WTC11 (cell line): Measurements from ENCODE around the gene RETREG2. TPM values are rescaled to one million over a fixed set of nuclear protein-coding genes. Genes with fewer than 3 reads are reported as not detected.

Experiments
- ATAC-seq: fragments of 200-7000 bp; cut with Tn5 transposase; 2 replicates; pipeline ENCODE4 v1.10.0; 2021; ENCODE audit warnings: mild to moderate bottlenecking, moderate library complexity
- CTCF ChIA-PET: fragments of 300-600 bp; sonication (Branson Sonifier 250); formaldehyde crosslinking; loops from one replicate; lab custom pipeline; 2021; ENCODE audit warnings: antibody characterized with exemption; lab: Charles Lee
- POLR2A ChIA-PET: fragments of 350-600 bp; sonication (Branson Sonifier 250); formaldehyde crosslinking; loops from one replicate; lab custom pipeline; 2021; ENCODE audit warnings: antibody characterized with exemption; lab: Charles Lee
- DNase-seq: peaks from one replicate; pipeline ENCODE4 v3.0.0; 2021; ENCODE audit warnings: low spot score
- H3K27ac Mint-ChIP-seq: 2 replicates; pipeline ENCODE4 v1.8.0; 2021; ENCODE audit warnings: mixed read lengths
- H3K27me3 Mint-ChIP-seq: 2 replicates; pipeline ENCODE4 v1.8.0; 2021; ENCODE audit warnings: low read depth, mild to moderate bottlenecking, moderate library complexity, mixed read lengths
- H3K36me3 Mint-ChIP-seq: 2 replicates; pipeline ENCODE4 v1.8.0; 2021; ENCODE audit warnings: mixed read lengths
- H3K4me1 Mint-ChIP-seq: 2 replicates; pipeline ENCODE4 v1.8.0; 2022; ENCODE audit warnings: mixed read lengths
- H3K4me3 Mint-ChIP-seq: 2 replicates; pipeline ENCODE4 v1.8.0; 2021; ENCODE audit warnings: mild to moderate bottlenecking, moderate library complexity, mixed read lengths
- H3K9me3 Mint-ChIP-seq: 2 replicates; pipeline ENCODE4 v1.8.0; 2021; ENCODE audit warnings: mixed read lengths
- ATF1 ChIP-seq: sonication (generic); formaldehyde crosslinking; IDR thresholded peaks from 2 replicates; pipeline ENCODE4 v1.8.1; 2023; ENCODE audit warnings: mild to moderate bottlenecking, moderate library complexity, missing genetic modification reagents
- CBFB ChIP-seq: sonication (generic); formaldehyde crosslinking; IDR thresholded peaks from 2 replicates; pipeline ENCODE4 v1.8.1; 2022; ENCODE audit warnings: mild to moderate bottlenecking, low read depth, missing genetic modification reagents
- CREB1 ChIP-seq: sonication (generic); formaldehyde crosslinking; IDR thresholded peaks from 2 replicates; pipeline ENCODE4 v1.8.0; 2023; ENCODE audit warnings: mild to moderate bottlenecking, missing genetic modification reagents
- E2F1 ChIP-seq: sonication (generic); formaldehyde crosslinking; IDR thresholded peaks from 2 replicates; pipeline ENCODE4 v1.8.0; 2022; ENCODE audit warnings: mild to moderate bottlenecking, missing genetic modification reagents
- EMX1 ChIP-seq: fragments of 250-450 bp; sonication (Bioruptor Pico); IDR thresholded peaks from 2 replicates; pipeline ENCODE4 v1.8.0; 2021; ENCODE audit warnings: mild to moderate bottlenecking
- ERG ChIP-seq: fragments of 250-450 bp; sonication (Bioruptor Pico); IDR thresholded peaks from 2 replicates; pipeline ENCODE4 v1.8.0; 2021; ENCODE audit warnings: mild to moderate bottlenecking
- FOXP4 ChIP-seq: sonication (generic); formaldehyde crosslinking; IDR thresholded peaks from 2 replicates; pipeline ENCODE4 v1.8.0; 2022; ENCODE audit warnings: mild to moderate bottlenecking, missing genetic modification reagents
- GABPB1 ChIP-seq: sonication (generic); formaldehyde crosslinking; IDR thresholded peaks from 2 replicates; pipeline ENCODE4 v1.8.1; 2023; ENCODE audit warnings: mild to moderate bottlenecking, missing genetic modification reagents
- NFE2L1 ChIP-seq: sonication (generic); formaldehyde crosslinking; IDR thresholded peaks from 2 replicates; pipeline ENCODE4 v1.8.1; 2023; ENCODE audit warnings: missing genetic modification reagents
- NFYB ChIP-seq: sonication (generic); formaldehyde crosslinking; conservative IDR thresholded peaks from 2 replicates; pipeline ENCODE4 v1.8.0; 2022; ENCODE audit warnings: low read depth, missing genetic modification reagents
- PRRX2 ChIP-seq: fragments of 250-450 bp; sonication (Bioruptor Pico); IDR thresholded peaks from 2 replicates; pipeline ENCODE4 v1.8.0; 2021; ENCODE audit warnings: mild to moderate bottlenecking
- SMAD3 ChIP-seq: sonication (generic); formaldehyde crosslinking; IDR thresholded peaks from 2 replicates; pipeline ENCODE4 v1.8.0; 2022; ENCODE audit warnings: missing genetic modification reagents, mild to moderate bottlenecking, borderline replicate concordance
- SOX15 ChIP-seq: fragments of 250-450 bp; sonication (Bioruptor Pico); IDR thresholded peaks from 2 replicates; pipeline ENCODE4 v1.9.0; 2021; ENCODE audit warnings: mild to moderate bottlenecking
- TCF7 ChIP-seq: sonication (generic); formaldehyde crosslinking; IDR thresholded peaks from 2 replicates; pipeline ENCODE4 v1.8.0; 2022; ENCODE audit warnings: mild to moderate bottlenecking, low read depth, missing genetic modification reagents, moderate library complexity
- TEAD1 ChIP-seq: sonication (generic); formaldehyde crosslinking; IDR thresholded peaks from 2 replicates; pipeline ENCODE4 v1.8.0; 2022; ENCODE audit warnings: mild to moderate bottlenecking, missing genetic modification reagents
- ZNF263 ChIP-seq: sonication (generic); formaldehyde crosslinking; IDR thresholded peaks from 2 replicates; pipeline ENCODE4 v1.8.1; 2022; ENCODE audit warnings: low read depth, mild to moderate bottlenecking, moderate library complexity, missing genetic modification reagents
- ZNF396 ChIP-seq: fragments of 250-450 bp; sonication (Bioruptor Pico); IDR thresholded peaks from 2 replicates; pipeline ENCODE4 v1.8.0; 2021; ENCODE audit warnings: mild to moderate bottlenecking, moderate library complexity, borderline replicate concordance
- ZNF671 ChIP-seq: fragments of 250-450 bp; sonication (Bioruptor Pico); IDR thresholded peaks from 2 replicates; pipeline ENCODE4 v1.8.0; 2021; ENCODE audit warnings: mild to moderate bottlenecking
- total RNA-seq: library from RNA; stranded (reverse); gene quantifications from 3 replicates; pipeline ENCODE4 v1.2.3, GENCODE V29; 2021
- TF ChIP-seq, protein P1 (sequence below): sonication (generic); formaldehyde crosslinking; IDR thresholded peaks from 2 replicates; pipeline ENCODE4 v1.8.0; 2022; ENCODE audit warnings: missing genetic modification reagents
- TF ChIP-seq, protein P2 (sequence below): sonication (generic); formaldehyde crosslinking; IDR thresholded peaks from 2 replicates; pipeline ENCODE4 v1.8.1; 2022; ENCODE audit warnings: mild to moderate bottlenecking, missing genetic modification reagents, moderate library complexity, borderline replicate concordance
- TF ChIP-seq, protein P3 (sequence below): fragments of 250-450 bp; sonication (Bioruptor Pico); IDR thresholded peaks from 2 replicates; pipeline ENCODE4 v1.9.0; 2021; ENCODE audit warnings: mild to moderate bottlenecking

RETREG2 gene
- total RNA-seq, 1 experiment from 2014 or later, result 60.2 TPM

DNA sequence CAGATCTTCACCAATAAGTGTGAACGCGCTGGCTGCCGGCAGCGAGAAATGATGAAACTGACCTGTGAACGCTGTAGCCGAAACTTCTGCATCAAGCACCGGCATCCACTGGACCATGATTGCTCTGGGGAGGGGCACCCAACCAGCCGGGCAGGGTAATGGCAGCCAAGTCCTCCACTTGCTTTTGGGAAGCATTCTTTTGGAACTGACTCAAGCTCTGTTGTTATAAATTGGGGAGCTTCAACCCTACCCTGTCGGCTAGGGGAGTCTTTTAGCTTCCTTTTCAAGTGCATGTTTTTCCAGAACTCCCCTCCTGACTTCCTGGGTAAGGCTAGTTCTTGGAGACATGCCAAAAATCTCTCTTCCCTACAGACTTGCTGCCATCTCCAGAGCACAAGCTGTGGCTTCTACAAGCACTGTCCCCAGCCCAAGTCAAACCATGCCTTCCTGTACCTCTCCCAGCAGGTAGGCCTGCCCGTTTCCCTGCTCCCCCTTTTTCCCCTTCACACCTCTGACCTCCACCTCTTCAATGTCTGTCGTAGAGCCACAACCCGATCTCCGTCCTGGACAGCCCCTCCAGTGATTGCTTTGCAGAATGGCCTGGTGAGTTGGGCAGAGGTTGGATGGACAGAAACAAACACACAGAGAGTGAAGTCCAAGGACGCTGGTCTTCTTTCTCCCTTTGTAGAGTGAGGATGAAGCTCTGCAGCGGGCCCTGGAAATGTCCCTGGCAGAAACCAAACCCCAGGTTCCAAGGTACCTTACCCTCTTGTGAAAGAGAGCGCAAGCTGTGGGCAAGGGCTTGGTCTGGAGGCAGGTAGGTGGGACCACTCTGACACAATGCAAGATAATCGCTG is 30.0 kb downstream of the RETREG2 start:
- Mint-ChIP-seq H3K36me3 (peaks cover 42% of the 10 kb centered on the region), H3K4me3 (peak overlapping the region; percentile 74), H3K27me3 (peaks cover 11% of the 10 kb centered on the region), H3K4me1 (peaks cover 6% of the 10 kb centered on the region), H3K27ac (peak overlapping the region; percentile 88; the same call in 1 of the 2 replicates), H3K9me3 (peaks cover 5% of the 10 kb centered on the region)
- POLR2A ChIA-PET, result no interaction called here
- DNase-seq (no peak), ATAC-seq (no peak)
- CTCF ChIA-PET, result no interaction called here
- TF ChIP-seq E2F1 (CRISPR knock-in tag) (no peak), GABPB1 (CRISPR knock-in tag) (peak; percentile 56)

- ATAC-seq (no peak), DNase-seq (no peak)
- H3K4me1 Mint-ChIP-seq, result peaks cover 6% of the 10 kb centered on the region
- H3K27ac Mint-ChIP-seq, result no peak overlapping the region
- TF ChIP-seq, protein P1, sequence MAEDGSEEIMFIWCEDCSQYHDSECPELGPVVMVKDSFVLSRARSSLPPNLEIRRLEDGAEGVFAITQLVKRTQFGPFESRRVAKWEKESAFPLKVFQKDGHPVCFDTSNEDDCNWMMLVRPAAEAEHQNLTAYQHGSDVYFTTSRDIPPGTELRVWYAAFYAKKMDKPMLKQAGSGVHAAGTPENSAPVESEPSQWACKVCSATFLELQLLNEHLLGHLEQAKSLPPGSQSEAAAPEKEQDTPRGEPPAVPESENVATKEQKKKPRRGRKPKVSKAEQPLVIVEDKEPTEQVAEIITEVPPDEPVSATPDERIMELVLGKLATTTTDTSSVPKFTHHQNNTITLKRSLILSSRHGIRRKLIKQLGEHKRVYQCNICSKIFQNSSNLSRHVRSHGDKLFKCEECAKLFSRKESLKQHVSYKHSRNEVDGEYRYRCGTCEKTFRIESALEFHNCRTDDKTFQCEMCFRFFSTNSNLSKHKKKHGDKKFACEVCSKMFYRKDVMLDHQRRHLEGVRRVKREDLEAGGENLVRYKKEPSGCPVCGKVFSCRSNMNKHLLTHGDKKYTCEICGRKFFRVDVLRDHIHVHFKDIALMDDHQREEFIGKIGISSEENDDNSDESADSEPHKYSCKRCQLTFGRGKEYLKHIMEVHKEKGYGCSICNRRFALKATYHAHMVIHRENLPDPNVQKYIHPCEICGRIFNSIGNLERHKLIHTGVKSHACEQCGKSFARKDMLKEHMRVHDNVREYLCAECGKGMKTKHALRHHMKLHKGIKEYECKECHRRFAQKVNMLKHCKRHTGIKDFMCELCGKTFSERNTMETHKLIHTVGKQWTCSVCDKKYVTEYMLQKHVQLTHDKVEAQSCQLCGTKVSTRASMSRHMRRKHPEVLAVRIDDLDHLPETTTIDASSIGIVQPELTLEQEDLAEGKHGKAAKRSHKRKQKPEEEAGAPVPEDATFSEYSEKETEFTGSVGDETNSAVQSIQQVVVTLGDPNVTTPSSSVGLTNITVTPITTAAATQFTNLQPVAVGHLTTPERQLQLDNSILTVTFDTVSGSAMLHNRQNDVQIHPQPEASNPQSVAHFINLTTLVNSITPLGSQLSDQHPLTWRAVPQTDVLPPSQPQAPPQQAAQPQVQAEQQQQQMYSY (CRISPR knock-in tag), result no peak
- no peak for TF ChIP-seq PRRX2 (CRISPR knock-in tag)
- no peak for TF ChIP-seq SMAD3
- TF ChIP-seq TEAD1 (CRISPR knock-in tag), result no peak
- TF ChIP-seq SOX15 (CRISPR knock-in tag), result no peak
- TF ChIP-seq, protein P2, sequence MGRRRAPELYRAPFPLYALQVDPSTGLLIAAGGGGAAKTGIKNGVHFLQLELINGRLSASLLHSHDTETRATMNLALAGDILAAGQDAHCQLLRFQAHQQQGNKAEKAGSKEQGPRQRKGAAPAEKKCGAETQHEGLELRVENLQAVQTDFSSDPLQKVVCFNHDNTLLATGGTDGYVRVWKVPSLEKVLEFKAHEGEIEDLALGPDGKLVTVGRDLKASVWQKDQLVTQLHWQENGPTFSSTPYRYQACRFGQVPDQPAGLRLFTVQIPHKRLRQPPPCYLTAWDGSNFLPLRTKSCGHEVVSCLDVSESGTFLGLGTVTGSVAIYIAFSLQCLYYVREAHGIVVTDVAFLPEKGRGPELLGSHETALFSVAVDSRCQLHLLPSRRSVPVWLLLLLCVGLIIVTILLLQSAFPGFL, result no peak
- no peak for TF ChIP-seq EMX1 (CRISPR knock-in tag)
- TF ChIP-seq CBFB (CRISPR knock-in tag), result no peak
- TF ChIP-seq ATF1, result no peak
- no peak for TF ChIP-seq FOXP4 (CRISPR knock-in tag)
- no peak for TF ChIP-seq NFE2L1 (CRISPR knock-in tag)
- no peak for TF ChIP-seq NFYB (CRISPR knock-in tag)
- TF ChIP-seq ERG (CRISPR knock-in tag), result no peak
- no peak for TF ChIP-seq ZNF396 (CRISPR knock-in tag)
- no peak for TF ChIP-seq CREB1 (CRISPR knock-in tag)
- TF ChIP-seq, protein P3, sequence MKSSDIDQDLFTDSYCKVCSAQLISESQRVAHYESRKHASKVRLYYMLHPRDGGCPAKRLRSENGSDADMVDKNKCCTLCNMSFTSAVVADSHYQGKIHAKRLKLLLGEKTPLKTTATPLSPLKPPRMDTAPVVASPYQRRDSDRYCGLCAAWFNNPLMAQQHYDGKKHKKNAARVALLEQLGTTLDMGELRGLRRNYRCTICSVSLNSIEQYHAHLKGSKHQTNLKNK (CRISPR knock-in tag), result no peak
- TF ChIP-seq ZNF263 (CRISPR knock-in tag), result no peak
- TF ChIP-seq TCF7 (CRISPR knock-in tag), result no peak
- no peak for TF ChIP-seq ZNF671 (CRISPR knock-in tag)
- peaks cover 8% of the 10 kb centered on the region for H3K27me3 Mint-ChIP-seq
- peaks cover 2% of the 10 kb centered on the region for H3K9me3 Mint-ChIP-seq
- ChIA-PET POLR2A (no interaction called here), CTCF (no interaction called here)
- H3K36me3 Mint-ChIP-seq, result peaks cover 54% of the 10 kb centered on the region
- H3K4me3 Mint-ChIP-seq, result no peak overlapping the region
Measured at GRCh38 chr2:219209236-219210195, 31.4 kb downstream of the RETREG2 start.
